ENCODE data around the gene ELFN1.
A peak's percentile ranks its signal among the peaks of the same experiment; 100 is the strongest.

ELFN1 gene

GRCh38 chr7:1643270-1644092 is 26.6 kb upstream of the ELFN1 start:
- no peak for DNase-seq

- no peak for DNase-seq
Observed at GRCh38 chr7:1644341-1645070, 25.6 kb upstream of the ELFN1 start.

- DNase-seq = no peak
Observed at GRCh38 chr7:1645071-1645409, 25.0 kb upstream of the ELFN1 start.

- DNase-seq = no peak
Observed at GRCh38 chr7:1645476-1645875, 24.6 kb upstream of the ELFN1 start.

GRCh38 chr7:1646391-1646790 is 23.7 kb upstream of the ELFN1 start:
- no peak for DNase-seq

GRCh38 chr7:1646957-1647891 is 22.9 kb upstream of the ELFN1 start:
- peak; percentile 72 for DNase-seq

- no peak for DNase-seq
Observed at GRCh38 chr7:1647961-1648672, 22.0 kb upstream of the ELFN1 start.

GRCh38 chr7:1649751-1650326 is 20.2 kb upstream of the ELFN1 start:
- no peak for DNase-seq

GRCh38 chr7:1650363-1651030 is 19.6 kb upstream of the ELFN1 start:
- no peak for DNase-seq

GRCh38 chr7:1651031-1651446 is 19.0 kb upstream of the ELFN1 start:
- no peak for DNase-seq

GRCh38 chr7:1651891-1652290 is 18.2 kb upstream of the ELFN1 start:
- no peak for DNase-seq

- no peak for DNase-seq
Observed at GRCh38 chr7:1653500-1653899, 16.6 kb upstream of the ELFN1 start.

- DNase-seq = no peak
Observed at GRCh38 chr7:1654111-1654510, 16.0 kb upstream of the ELFN1 start.

GRCh38 chr7:1654738-1655475 is 15.2 kb upstream of the ELFN1 start:
- no peak for DNase-seq

GRCh38 chr7:1659696-1660095 is 10.4 kb upstream of the ELFN1 start:
- no peak for DNase-seq

GRCh38 chr7:1661461-1661860 is 8.6 kb upstream of the ELFN1 start:
- no peak for DNase-seq

GRCh38 chr7:1662101-1662500 is 8.0 kb upstream of the ELFN1 start:
- no peak for DNase-seq

- no peak for DNase-seq
Observed at GRCh38 chr7:1662767-1663166, 7.3 kb upstream of the ELFN1 start.

GRCh38 chr7:1663223-1663622 is 6.9 kb upstream of the ELFN1 start:
- DNase-seq = no peak

- DNase-seq = no peak
Observed at GRCh38 chr7:1663857-1664651, 6.0 kb upstream of the ELFN1 start.

All from NCI-H1092 (cell line).